Panc1 (cell line): Measurements from ENCODE around the gene UPK1A. TPM values are rescaled to one million over a fixed set of nuclear protein-coding genes. Genes with fewer than 3 reads are reported as not detected.
A peak's percentile ranks its signal among the peaks of the same experiment; 100 is the strongest.

ENCODE experiments used
- ATAC-seq: fragments of 200-7000 bp; cut with Tn5 transposase; 2 replicates; pipeline ENCODE4 v1.9.1; 2020; ENCODE audit warnings: mild to moderate bottlenecking, moderate library complexity
- BruUV-seq: library from RNA; stranded (reverse); fragments of 400-500 nt; replicated peaks from 2 replicates; lab custom pipeline; 2021; lab: Mats Ljungman, UMichigan
- CTCF ChIA-PET: fragments of 300-600 bp; sonication (Branson Sonifier 250); formaldehyde crosslinking; loops from one replicate; lab custom pipeline; 2022; ENCODE audit warnings: antibody characterized with exemption; lab: Charles Lee
- POLR2A ChIA-PET: fragments of 300-600 bp; sonication (Branson Sonifier 250); formaldehyde crosslinking; loops from one replicate; lab custom pipeline; 2022; ENCODE audit warnings: antibody characterized with exemption; lab: Charles Lee
- DNase-seq: peaks from one replicate; pipeline ENCODE4 v3.0.0-alpha.2; 2010; ENCODE audit warnings: low read depth, low spot score
- H3K27ac ChIP-seq: 2 replicates; pipeline ENCODE4 v1.5.1; 2011; ENCODE audit warnings: mild to moderate bottlenecking, low read length, inconsistent platforms
- H3K27me3 ChIP-seq: fragments of 200-500 bp; sonication (Bioruptor generic); 2 replicates; pipeline ENCODE4 v1.6.0; 2014; ENCODE audit warnings: low read length, inconsistent platforms; ENCODE audit not compliant: control insufficient read depth, insufficient read depth
- H3K36me3 ChIP-seq: fragments of 200-500 bp; sonication (Bioruptor generic); 2 replicates; pipeline ENCODE4 v1.5.1; 2014; ENCODE audit warnings: inconsistent platforms, mild to moderate bottlenecking, low read length, moderate library complexity; ENCODE audit not compliant: control insufficient read depth, insufficient read depth
- H3K4me1 ChIP-seq: 2 replicates; pipeline ENCODE4 v1.5.1; 2011; ENCODE audit warnings: inconsistent platforms, mild to moderate bottlenecking, low read length, moderate library complexity; ENCODE audit not compliant: control insufficient read depth, insufficient read depth
- H3K4me3 ChIP-seq, 2 experiments: 2 replicates each; pipeline ENCODE4 v1.5.1; 2011 to 2012; ENCODE audit warnings: low read depth in 2 of 2, low read length in 2 of 2, mild to moderate bottlenecking in 2 of 2, inconsistent platforms in 1 of 2, moderate library complexity in 1 of 2
- H3K9me3 ChIP-seq: fragments of 200-500 bp; sonication (Bioruptor generic); 2 replicates; pipeline ENCODE4 v1.5.1; 2014; ENCODE audit warnings: low read depth, mild to moderate bottlenecking, inconsistent platforms, low read length, moderate library complexity; ENCODE audit not compliant: control insufficient read depth, insufficient read depth
- POLR2AphosphoS5 ChIP-seq: IDR thresholded peaks from 2 replicates; pipeline ENCODE4 v1.6.1; 2012; ENCODE audit warnings: mild to moderate bottlenecking, low read depth, low read length, moderate library complexity
- REST ChIP-seq, 2 experiments: IDR thresholded peaks; 2 replicates each; pipeline ENCODE4 v1.6.1; 2011 to 2012; ENCODE audit warnings: low read depth in 2 of 2, control low read depth in 1 of 2, low read length in 1 of 2, mild to moderate bottlenecking in 1 of 2, moderate library complexity in 1 of 2; ENCODE audit not compliant: insufficient read depth in 1 of 2
- SIN3A ChIP-seq: IDR thresholded peaks from 2 replicates; pipeline ENCODE4 v1.6.1; 2012; ENCODE audit warnings: low read depth, mild to moderate bottlenecking, low read length, moderate library complexity, borderline replicate concordance; ENCODE audit not compliant: insufficient read depth
- TCF7L2 ChIP-seq: IDR thresholded peaks from 2 replicates; pipeline ENCODE4 v1.6.1; 2011; ENCODE audit warnings: mild to moderate bottlenecking, low read depth, low read length, inconsistent platforms
- in situ Hi-C: cut with HindIII; loops from 2 replicates; pipeline ENCODE4 v1.10.0; 2016; ENCODE audit warnings: low sequenced_read_pairs, low pct_unique_long_range_greater_than_20kb
- intact Hi-C: fragments of 100-400 bp; cut with micrococcal nuclease; formaldehyde crosslinking; loops from one replicate; pipeline ENCODE4 v1.10.0; 2022; ENCODE audit not compliant: unreplicated experiment
- total RNA-seq: library from RNA; stranded (reverse); gene quantifications from one replicate; pipeline ENCODE4 v1.2.1, GENCODE V29; 2021; ENCODE audit not compliant: unreplicated experiment
- TF ChIP-seq, protein P1 (sequence below): fragments of 450-650 bp; IDR thresholded peaks from 2 replicates; pipeline ENCODE4 v1.5.1; 2017; ENCODE audit warnings: mild to moderate bottlenecking

Gene UPK1A
- total RNA-seq, 1 experiment from 2014 or later = 0.67 TPM

DNA sequence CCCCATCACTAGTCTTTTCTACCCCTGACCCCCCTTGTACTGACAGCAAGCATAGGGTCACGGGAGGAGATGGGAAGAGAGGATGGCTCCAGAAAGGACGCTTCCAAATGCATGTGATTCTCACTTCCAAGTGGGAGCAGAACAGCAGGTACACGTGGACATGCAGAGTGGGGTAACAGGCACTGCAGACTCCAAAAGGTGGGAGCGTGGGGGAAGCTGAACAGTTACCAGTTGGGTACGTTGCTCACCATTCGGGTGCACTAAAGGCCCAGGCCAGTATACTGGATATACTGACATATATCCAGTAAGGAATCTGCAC is 27.0 kb upstream of the UPK1A start:
- H3K4me1 ChIP-seq = 0 out of 2 replicates have a peak, but pooled peaks cover 12% of the 10 kb centered on the region
- ChIA-PET POLR2A (no interaction called here), CTCF (no interaction called here)
- intact Hi-C loops (no loop called here), in situ Hi-C loops (no loop called here)
- H3K27ac ChIP-seq = no peak overlapping the region
- no peaks in the 10 kb centered on the region for H3K27me3 ChIP-seq
- no peaks in the 10 kb centered on the region; the same call in 1 of the 2 replicates for H3K36me3 ChIP-seq
- ATAC-seq (no peak), DNase-seq (no peak)
- BruUV-seq = no TSS peak
- no peaks in the 10 kb centered on the region for H3K9me3 ChIP-seq
- TF ChIP-seq SIN3A = no peak
- 0 out of 2 replicates have a peak, but pooled peaks have one; percentile 10 for TF ChIP-seq POLR2AphosphoS5
- H3K4me3 ChIP-seq = no peak overlapping the region

- H3K27ac ChIP-seq = no peak overlapping the region
- ChIA-PET CTCF (no interaction called here), POLR2A (no interaction called here)
- no peaks in the 10 kb centered on the region for H3K9me3 ChIP-seq
- in situ Hi-C loops = no loop called here
- H3K27me3 ChIP-seq = no peaks in the 10 kb centered on the region
- no peak for TF ChIP-seq REST (IDR thresholded peaks at IDR 0.05; ENCODE audit: insufficient read depth in 1 of 2, low read depth in 2 of 2, low read length in 1 of 2)
- TF ChIP-seq, protein P1, sequence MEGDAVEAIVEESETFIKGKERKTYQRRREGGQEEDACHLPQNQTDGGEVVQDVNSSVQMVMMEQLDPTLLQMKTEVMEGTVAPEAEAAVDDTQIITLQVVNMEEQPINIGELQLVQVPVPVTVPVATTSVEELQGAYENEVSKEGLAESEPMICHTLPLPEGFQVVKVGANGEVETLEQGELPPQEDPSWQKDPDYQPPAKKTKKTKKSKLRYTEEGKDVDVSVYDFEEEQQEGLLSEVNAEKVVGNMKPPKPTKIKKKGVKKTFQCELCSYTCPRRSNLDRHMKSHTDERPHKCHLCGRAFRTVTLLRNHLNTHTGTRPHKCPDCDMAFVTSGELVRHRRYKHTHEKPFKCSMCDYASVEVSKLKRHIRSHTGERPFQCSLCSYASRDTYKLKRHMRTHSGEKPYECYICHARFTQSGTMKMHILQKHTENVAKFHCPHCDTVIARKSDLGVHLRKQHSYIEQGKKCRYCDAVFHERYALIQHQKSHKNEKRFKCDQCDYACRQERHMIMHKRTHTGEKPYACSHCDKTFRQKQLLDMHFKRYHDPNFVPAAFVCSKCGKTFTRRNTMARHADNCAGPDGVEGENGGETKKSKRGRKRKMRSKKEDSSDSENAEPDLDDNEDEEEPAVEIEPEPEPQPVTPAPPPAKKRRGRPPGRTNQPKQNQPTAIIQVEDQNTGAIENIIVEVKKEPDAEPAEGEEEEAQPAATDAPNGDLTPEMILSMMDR = no peak
- TF ChIP-seq TCF7L2 = no peak
- no peak for TF ChIP-seq POLR2AphosphoS5
- TF ChIP-seq SIN3A = no peak
- BruUV-seq = no TSS peak
- H3K36me3 ChIP-seq = no peaks in the 10 kb centered on the region; the same call in 1 of the 2 replicates
- ATAC-seq = no peak
- 0 out of 2 replicates have a peak, but pooled peaks cover 14% of the 10 kb centered on the region for H3K4me1 ChIP-seq
- no peak for DNase-seq
- no peak overlapping the region for H3K4me3 ChIP-seq
- intact Hi-C loops = no loop called here
These were observed 26.5 kb upstream of the UPK1A start for GRCh38 chr19:35639863-35640262.

DNA sequence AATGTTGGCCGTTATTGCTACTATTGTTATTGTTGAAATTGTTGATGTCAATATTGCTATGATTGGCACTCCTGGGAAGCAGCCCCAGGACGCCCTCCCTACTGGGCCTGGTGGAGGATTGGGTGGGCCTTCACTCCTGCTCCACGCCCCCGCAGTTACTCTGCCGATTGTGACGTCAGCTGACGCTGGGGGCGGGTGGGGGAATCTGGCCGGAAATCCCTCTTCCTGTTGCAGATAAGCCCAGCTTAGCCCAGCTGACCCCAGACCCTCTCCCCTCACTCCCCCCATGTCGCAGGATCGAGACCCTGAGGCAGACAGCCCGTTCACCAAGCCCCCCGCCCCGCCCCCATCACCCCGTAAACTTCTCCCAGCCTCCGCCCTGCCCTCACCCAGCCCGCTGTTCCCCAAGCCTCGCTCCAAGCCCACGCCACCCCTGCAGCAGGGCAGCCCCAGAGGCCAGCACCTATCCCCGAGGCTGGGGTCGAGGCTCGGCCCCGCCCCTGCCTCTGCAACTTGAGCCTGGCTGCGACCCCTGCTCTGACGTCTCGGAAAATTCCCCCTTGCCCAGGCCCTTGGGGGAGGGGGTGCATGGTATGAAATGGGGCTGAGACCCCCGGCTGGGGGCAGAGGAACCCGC is 24.7 kb upstream of the UPK1A start, which contains the start of gene ETV2:
Gene ETV2, plus strand, starts transcription at position 231 of the 637 bp plus-strand sequence. CDS start 716 bp downstream, outside the sequence.
- no TSS peak for BruUV-seq
- H3K27me3 ChIP-seq = no peaks in the 10 kb centered on the region
- POLR2A ChIA-PET = no interaction called here
- no peaks in the 10 kb centered on the region for H3K9me3 ChIP-seq
- H3K27ac ChIP-seq = 0 out of 2 replicates have a peak within 1 kb of the TSS, but pooled peaks have one; percentile 5
- ATAC-seq (no peak), DNase-seq (no peak)
- in situ Hi-C loops (no loop called here), intact Hi-C loops (no loop called here)
- no peak within 1 kb of the TSS for H3K4me3 ChIP-seq
- CTCF ChIA-PET = no interaction called here
- H3K36me3 ChIP-seq = no peaks in the 10 kb centered on the region; the same call in 1 of the 2 replicates
- H3K4me1 ChIP-seq = peaks cover 18% of the 10 kb centered on the region
- TF ChIP-seq POLR2AphosphoS5 = no peak
- no peak for TF ChIP-seq SIN3A
- TF ChIP-seq, protein P1 = no peak
- no peak for TF ChIP-seq TCF7L2
- TF ChIP-seq REST (IDR thresholded peaks at IDR 0.05; ENCODE audit: insufficient read depth in 1 of 2, low read depth in 2 of 2, low read length in 1 of 2) = no peak
